Panc1 (cell line): ENCODE results near the gene SIGMAR1. TPM values are rescaled to one million over a fixed set of nuclear protein-coding genes. Genes with fewer than 3 reads are reported as not detected.

Experiments
- ATAC-seq: fragments of 200-7000 bp; cut with Tn5 transposase; 2 replicates; pipeline ENCODE4 v1.9.1; 2020; ENCODE audit warnings: mild to moderate bottlenecking, moderate library complexity
- BruUV-seq: library from RNA; stranded (reverse); fragments of 400-500 nt; replicated peaks from 2 replicates; lab custom pipeline; 2021; lab: Mats Ljungman, UMichigan
- CTCF ChIA-PET: fragments of 300-600 bp; sonication (Branson Sonifier 250); formaldehyde crosslinking; loops from one replicate; lab custom pipeline; 2022; ENCODE audit warnings: antibody characterized with exemption; lab: Charles Lee
- POLR2A ChIA-PET: fragments of 300-600 bp; sonication (Branson Sonifier 250); formaldehyde crosslinking; loops from one replicate; lab custom pipeline; 2022; ENCODE audit warnings: antibody characterized with exemption; lab: Charles Lee
- DNase-seq: peaks from one replicate; pipeline ENCODE4 v3.0.0-alpha.2; 2010; ENCODE audit warnings: low read depth, low spot score
- H3K27ac ChIP-seq: 2 replicates; pipeline ENCODE4 v1.5.1; 2011; ENCODE audit warnings: mild to moderate bottlenecking, low read length, inconsistent platforms
- H3K27me3 ChIP-seq: fragments of 200-500 bp; sonication (Bioruptor generic); 2 replicates; pipeline ENCODE4 v1.6.0; 2014; ENCODE audit warnings: low read length, inconsistent platforms; ENCODE audit not compliant: control insufficient read depth, insufficient read depth
- H3K36me3 ChIP-seq: fragments of 200-500 bp; sonication (Bioruptor generic); 2 replicates; pipeline ENCODE4 v1.5.1; 2014; ENCODE audit warnings: inconsistent platforms, mild to moderate bottlenecking, low read length, moderate library complexity; ENCODE audit not compliant: control insufficient read depth, insufficient read depth
- H3K4me1 ChIP-seq: 2 replicates; pipeline ENCODE4 v1.5.1; 2011; ENCODE audit warnings: inconsistent platforms, mild to moderate bottlenecking, low read length, moderate library complexity; ENCODE audit not compliant: control insufficient read depth, insufficient read depth
- H3K4me3 ChIP-seq, 2 experiments: 2 replicates each; pipeline ENCODE4 v1.5.1; 2011 to 2012; ENCODE audit warnings: low read depth in 2 of 2, low read length in 2 of 2, mild to moderate bottlenecking in 2 of 2, inconsistent platforms in 1 of 2, moderate library complexity in 1 of 2
- H3K9me3 ChIP-seq: fragments of 200-500 bp; sonication (Bioruptor generic); 2 replicates; pipeline ENCODE4 v1.5.1; 2014; ENCODE audit warnings: low read depth, mild to moderate bottlenecking, inconsistent platforms, low read length, moderate library complexity; ENCODE audit not compliant: control insufficient read depth, insufficient read depth
- CTCF ChIP-seq: fragments of 450-650 bp; IDR thresholded peaks from 2 replicates; pipeline ENCODE4 v1.5.1; 2017; ENCODE audit warnings: mild to moderate bottlenecking
- POLR2AphosphoS5 ChIP-seq: IDR thresholded peaks from 2 replicates; pipeline ENCODE4 v1.6.1; 2012; ENCODE audit warnings: mild to moderate bottlenecking, low read depth, low read length, moderate library complexity
- REST ChIP-seq, 2 experiments: IDR thresholded peaks; 2 replicates each; pipeline ENCODE4 v1.6.1; 2011 to 2012; ENCODE audit warnings: low read depth in 2 of 2, control low read depth in 1 of 2, low read length in 1 of 2, mild to moderate bottlenecking in 1 of 2, moderate library complexity in 1 of 2; ENCODE audit not compliant: insufficient read depth in 1 of 2
- SIN3A ChIP-seq: IDR thresholded peaks from 2 replicates; pipeline ENCODE4 v1.6.1; 2012; ENCODE audit warnings: low read depth, mild to moderate bottlenecking, low read length, moderate library complexity, borderline replicate concordance; ENCODE audit not compliant: insufficient read depth
- TCF7L2 ChIP-seq: IDR thresholded peaks from 2 replicates; pipeline ENCODE4 v1.6.1; 2011; ENCODE audit warnings: mild to moderate bottlenecking, low read depth, low read length, inconsistent platforms
- in situ Hi-C: cut with HindIII; loops from 2 replicates; pipeline ENCODE4 v1.10.0; 2016; ENCODE audit warnings: low sequenced_read_pairs, low pct_unique_long_range_greater_than_20kb
- intact Hi-C: fragments of 100-400 bp; cut with micrococcal nuclease; formaldehyde crosslinking; loops from one replicate; pipeline ENCODE4 v1.10.0; 2022; ENCODE audit not compliant: unreplicated experiment
- total RNA-seq: library from RNA; stranded (reverse); gene quantifications from one replicate; pipeline ENCODE4 v1.2.1, GENCODE V29; 2021; ENCODE audit not compliant: unreplicated experiment

SIGMAR1 gene
- total RNA-seq, 1 experiment from 2014 or later: 131 TPM

- Histone ChIP-seq H3K27ac (no peak overlapping the region), H3K36me3 (no peaks in the 10 kb centered on the region), H3K4me3 (no peak overlapping the region), H3K9me3 (no peaks in the 10 kb centered on the region), H3K4me1 (no peaks in the 10 kb centered on the region), H3K27me3 (no peaks in the 10 kb centered on the region)
- TF ChIP-seq CTCF (no peak), TCF7L2 (no peak), SIN3A (no peak), REST (IDR thresholded peaks at IDR 0.05; ENCODE audit: insufficient read depth in 1 of 2, low read depth in 2 of 2, low read length in 1 of 2) (no peak)
- intact Hi-C loops: loop anchor here (1.0 kb wide), 1 partner anchor 26 kb away; no protein-coding TSS in a partner anchor
- CTCF ChIA-PET: interaction anchor here (0.5 to 2.1 kb wide), 2 partner anchors 22 to 27 kb away, joined by 11 to 22 read pairs; no protein-coding TSS in a partner anchor
- no TSS peak for BruUV-seq
- DNase-seq (no peak), ATAC-seq (no peak)
- POLR2A ChIA-PET: interaction anchor here (0.9 kb wide), 1 partner anchor 24 kb away, joined by 3 read pairs; no protein-coding TSS in a partner anchor
- in situ Hi-C loops: no loop called here
Observed at GRCh38 chr9:34675869-34676268, 38.3 kb upstream of the SIGMAR1 start.

- intact Hi-C loops: loop anchor here (1.0 kb wide), 1 partner anchor 27 kb away; no protein-coding TSS in a partner anchor
- CTCF ChIA-PET: interaction anchor here (2.1 kb wide), 1 partner anchor 27 kb away, joined by 11 read pairs; no protein-coding TSS in a partner anchor
- no peaks in the 10 kb centered on the region for H3K27me3 ChIP-seq
- DNase-seq (no peak), ATAC-seq (peak; percentile 95)
- BruUV-seq: no TSS peak
- H3K27ac ChIP-seq: no peak overlapping the region
- no peaks in the 10 kb centered on the region for H3K4me1 ChIP-seq
- no peaks in the 10 kb centered on the region for H3K9me3 ChIP-seq
- in situ Hi-C loops: no loop called here
- POLR2A ChIA-PET: interaction anchor here (0.9 kb wide), 1 partner anchor 25 kb away, joined by 3 read pairs; no protein-coding TSS in a partner anchor
- no peak overlapping the region for H3K4me3 ChIP-seq
- no peak for TF ChIP-seq POLR2AphosphoS5
- no peak for TF ChIP-seq REST (IDR thresholded peaks at IDR 0.05; ENCODE audit: insufficient read depth in 1 of 2, low read depth in 2 of 2, low read length in 1 of 2)
- TF ChIP-seq TCF7L2: no peak
- no peak for TF ChIP-seq SIN3A
- TF ChIP-seq CTCF: peak; percentile 96
- H3K36me3 ChIP-seq: no peaks in the 10 kb centered on the region
Observed at GRCh38 chr9:34675048-34675714, 37.6 kb upstream of the SIGMAR1 start.
